AG04450 (cell line): ENCODE results near the gene FOXO6. TPM values are rescaled to one million over a fixed set of nuclear protein-coding genes. Genes with fewer than 3 reads are reported as not detected.

Experiments used
- CTCF ChIA-PET: fragments of 300-600, 350-600 bp; formaldehyde crosslinking; extraction: SDS; loops from one replicate; lab custom pipeline; 2022; ENCODE audit warnings: antibody characterized with exemption, inconsistent platforms; lab: Charles Lee
- POLR2A ChIA-PET: fragments of 350-600 bp; formaldehyde crosslinking; extraction: SDS; loops from one replicate; lab custom pipeline; 2021; ENCODE audit warnings: antibody characterized with exemption, inconsistent platforms; lab: Yijun Ruan, JAX
- DNase-seq: peaks from one replicate; pipeline ENCODE4 v3.0.0-alpha.2; 2011; ENCODE audit warnings: low read depth, low spot score
- H3K27ac ChIP-seq: one replicate; pipeline ENCODE4 v1.5.1; 2012; ENCODE audit warnings: low read depth, low read length, control low read depth
- H3K27me3 ChIP-seq: one replicate; pipeline ENCODE4 v1.6.0; 2012; ENCODE audit warnings: low read length; ENCODE audit not compliant: control insufficient read depth, insufficient read depth
- H3K4me3 ChIP-seq: 2 replicates; pipeline ENCODE4 v1.5.1; 2011; ENCODE audit warnings: mild to moderate bottlenecking, low read depth, low read length, control low read depth
- H3K9me3 ChIP-seq: 2 replicates; pipeline ENCODE4 v1.5.1; 2012; ENCODE audit warnings: low read length; ENCODE audit not compliant: control insufficient read depth, insufficient read depth
- polyA plus RNA-seq: library from polyadenylated mRNA; depleted of rRNA; stranded (reverse); fragments of >200 nt; gene quantifications from 2 replicates; pipeline ENCODE4 v1.2.3, GENCODE V29; 2011
- TF ChIP-seq, protein P1 (sequence below): IDR thresholded peaks from 2 replicates; pipeline ENCODE4 v1.5.1; 2011; ENCODE audit warnings: low read depth, low read length, control low read depth, inconsistent platforms

Gene FOXO6
- polyA plus RNA-seq, 1 experiment = not detected

DNA sequence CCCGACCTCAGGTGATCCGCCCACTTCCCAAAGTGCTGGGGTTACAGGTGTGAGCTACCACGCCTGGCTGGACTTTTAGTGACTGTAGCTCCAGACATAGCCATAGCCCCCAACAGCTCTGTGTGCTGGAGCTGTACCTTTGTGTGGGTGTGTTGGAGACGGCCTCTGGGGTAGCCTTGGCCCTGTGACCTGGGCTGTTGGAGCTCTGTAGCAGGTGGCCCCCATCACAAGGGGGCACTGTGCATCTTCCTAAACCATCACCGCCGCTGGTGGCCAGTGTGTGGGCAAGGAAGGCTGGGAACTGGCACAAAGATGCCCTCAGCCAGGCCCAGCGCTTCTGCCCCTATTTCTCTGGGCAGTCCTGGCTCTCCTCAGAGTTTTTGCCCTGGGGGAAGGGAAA is 38.4 kb upstream of the FOXO6 start:
- H3K4me3 ChIP-seq = no peak overlapping the region
- H3K9me3 ChIP-seq = no peaks in the 10 kb centered on the region
- TF ChIP-seq, protein P1, sequence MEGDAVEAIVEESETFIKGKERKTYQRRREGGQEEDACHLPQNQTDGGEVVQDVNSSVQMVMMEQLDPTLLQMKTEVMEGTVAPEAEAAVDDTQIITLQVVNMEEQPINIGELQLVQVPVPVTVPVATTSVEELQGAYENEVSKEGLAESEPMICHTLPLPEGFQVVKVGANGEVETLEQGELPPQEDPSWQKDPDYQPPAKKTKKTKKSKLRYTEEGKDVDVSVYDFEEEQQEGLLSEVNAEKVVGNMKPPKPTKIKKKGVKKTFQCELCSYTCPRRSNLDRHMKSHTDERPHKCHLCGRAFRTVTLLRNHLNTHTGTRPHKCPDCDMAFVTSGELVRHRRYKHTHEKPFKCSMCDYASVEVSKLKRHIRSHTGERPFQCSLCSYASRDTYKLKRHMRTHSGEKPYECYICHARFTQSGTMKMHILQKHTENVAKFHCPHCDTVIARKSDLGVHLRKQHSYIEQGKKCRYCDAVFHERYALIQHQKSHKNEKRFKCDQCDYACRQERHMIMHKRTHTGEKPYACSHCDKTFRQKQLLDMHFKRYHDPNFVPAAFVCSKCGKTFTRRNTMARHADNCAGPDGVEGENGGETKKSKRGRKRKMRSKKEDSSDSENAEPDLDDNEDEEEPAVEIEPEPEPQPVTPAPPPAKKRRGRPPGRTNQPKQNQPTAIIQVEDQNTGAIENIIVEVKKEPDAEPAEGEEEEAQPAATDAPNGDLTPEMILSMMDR = peak; percentile 43
- H3K27me3 ChIP-seq = peaks cover 14% of the 10 kb centered on the region
- ChIA-PET POLR2A (no interaction called here), CTCF (interaction anchor here (0.8 to 3.5 kb wide), 4 partner anchors 37 to 110 kb away, joined by 3 to 18 read pairs (median 8); no protein-coding TSS in a partner anchor)
- no peak overlapping the region for H3K27ac ChIP-seq
- no peak for DNase-seq

DNA sequence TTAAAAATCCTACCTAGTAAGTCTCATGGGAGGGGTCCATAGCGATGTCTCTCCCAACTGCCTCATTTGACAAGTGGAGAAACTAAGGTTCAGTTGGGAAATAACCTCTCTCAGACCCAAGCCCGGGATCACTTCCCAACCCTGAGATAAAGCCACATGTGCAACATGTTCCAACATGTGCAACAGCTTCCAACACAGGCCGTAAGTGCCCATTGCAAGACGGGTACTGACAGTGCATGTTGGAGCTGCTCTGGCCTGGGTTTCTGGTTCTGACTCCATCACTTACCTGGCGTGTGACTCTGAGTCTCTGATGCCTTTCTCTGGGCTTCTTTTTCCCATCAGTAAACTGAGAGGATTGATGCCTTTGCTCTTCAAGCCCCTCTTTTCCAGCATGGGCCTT is 38.0 kb upstream of the FOXO6 start:
- POLR2A ChIA-PET = no interaction called here
- H3K27me3 ChIP-seq = peaks cover 14% of the 10 kb centered on the region
- CTCF ChIA-PET = interaction anchor here (1.0 to 3.5 kb wide), 5 partner anchors 13 to 110 kb away, joined by 3 to 18 read pairs (median 14); no protein-coding TSS in a partner anchor
- TF ChIP-seq, protein P1 = no peak
- no peak overlapping the region for H3K4me3 ChIP-seq
- H3K9me3 ChIP-seq = no peaks in the 10 kb centered on the region
- no peak for DNase-seq
- no peak overlapping the region for H3K27ac ChIP-seq

DNA sequence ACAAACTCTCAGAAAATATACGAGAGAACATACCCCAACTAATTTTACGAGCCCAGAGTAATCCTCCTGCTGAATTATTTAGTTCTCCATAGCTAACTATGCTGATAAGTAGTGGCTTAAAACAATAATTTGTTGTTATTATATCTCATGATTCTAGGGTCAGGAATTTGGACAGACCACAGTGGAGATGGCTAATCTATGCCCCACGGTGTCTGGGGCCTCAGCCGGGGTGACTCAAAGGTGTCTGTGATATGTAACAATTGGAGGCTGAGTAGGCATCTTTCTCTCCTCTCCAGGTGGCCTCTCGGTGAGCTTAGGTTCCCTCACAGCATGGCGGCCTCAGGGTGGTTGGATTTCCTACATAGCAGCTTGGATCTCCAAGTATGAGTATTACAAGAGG is 35.4 kb upstream of the FOXO6 start:
- no peak overlapping the region for H3K4me3 ChIP-seq
- H3K27me3 ChIP-seq = peaks cover 10% of the 10 kb centered on the region
- no peak for DNase-seq
- TF ChIP-seq, protein P1 = no peak
- no peaks in the 10 kb centered on the region for H3K9me3 ChIP-seq
- ChIA-PET CTCF (interaction anchor here (0.6 kb wide), 1 partner anchor 165 kb away, joined by 3 read pairs; no protein-coding TSS in a partner anchor), POLR2A (no interaction called here)
- no peak overlapping the region for H3K27ac ChIP-seq

DNA sequence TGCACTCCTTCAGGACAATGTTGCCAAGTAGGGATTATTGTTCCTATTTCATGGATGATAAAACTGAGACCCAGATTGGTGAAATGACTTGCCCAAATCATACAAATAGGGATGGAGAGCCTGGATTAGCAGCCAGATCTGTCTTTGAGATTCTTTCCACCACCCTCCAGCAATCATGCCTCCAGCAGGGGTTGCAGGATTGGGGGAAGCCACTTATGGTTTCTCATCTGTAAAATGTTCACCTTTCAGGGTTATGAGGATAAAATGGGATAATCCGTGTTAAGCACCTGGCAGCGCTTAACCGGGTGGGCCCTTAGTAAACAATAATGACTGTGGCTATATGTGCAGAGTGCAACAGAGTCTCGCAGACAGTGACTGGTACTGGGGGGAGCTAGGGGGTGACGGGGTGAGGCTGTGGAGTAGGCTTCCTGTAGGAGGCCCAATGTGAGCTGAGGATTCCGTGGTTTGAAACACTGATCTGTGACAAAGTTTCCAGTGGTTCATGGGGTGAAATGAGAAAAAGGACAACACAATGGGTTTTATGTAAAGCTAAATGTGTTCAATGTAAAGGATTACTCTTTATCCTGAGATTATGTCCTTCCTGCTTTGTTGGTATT is 33.7 kb upstream of the FOXO6 start:
- Histone ChIP-seq H3K27me3 (peaks cover 5% of the 10 kb centered on the region), H3K4me3 (no peak overlapping the region), H3K27ac (no peak overlapping the region), H3K9me3 (no peaks in the 10 kb centered on the region)
- DNase-seq = no peak
- ChIA-PET POLR2A (no interaction called here), CTCF (interaction anchor here (1.1 kb wide), 1 partner anchor 91 kb away, joined by 3 read pairs; no protein-coding TSS in a partner anchor)
- TF ChIP-seq, protein P1 = no peak

DNA sequence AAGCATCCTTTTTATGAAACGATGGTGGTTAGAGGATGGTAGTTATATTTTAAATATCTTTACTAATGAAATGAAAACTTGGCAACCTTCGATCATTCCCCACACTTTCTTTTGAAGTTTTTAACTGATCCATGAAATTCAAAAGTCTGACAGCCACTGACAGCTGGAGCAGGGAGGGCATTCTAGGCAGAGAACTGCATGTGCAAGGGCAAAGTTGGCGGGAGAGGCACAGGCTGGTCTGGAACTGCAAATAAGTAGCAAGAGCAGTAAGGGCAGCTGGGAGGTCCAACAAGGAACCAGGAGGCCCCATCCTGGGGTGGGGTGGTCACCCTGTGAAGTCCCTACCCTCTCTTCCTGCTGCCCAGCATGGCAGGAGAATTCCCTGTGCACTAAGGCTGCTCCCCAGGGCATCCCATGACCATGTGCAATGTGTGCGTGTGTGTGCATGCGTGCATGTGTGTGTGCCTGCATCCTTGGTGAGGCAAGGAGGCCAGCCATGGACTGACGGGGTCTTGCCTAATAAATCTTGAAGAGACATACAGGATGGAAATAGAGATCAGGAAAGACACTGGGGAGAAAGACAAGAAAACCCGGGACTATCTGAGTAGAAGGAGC is 33.1 kb upstream of the FOXO6 start:
- H3K9me3 ChIP-seq = peaks cover 2% of the 10 kb centered on the region; the same call in 1 of the 2 replicates
- no peak for DNase-seq
- H3K27ac ChIP-seq = no peak overlapping the region
- H3K4me3 ChIP-seq = no peak overlapping the region
- TF ChIP-seq, protein P1 = no peak
- ChIA-PET POLR2A (no interaction called here), CTCF (interaction anchor here (1.1 kb wide), 1 partner anchor 90 kb away, joined by 3 read pairs; no protein-coding TSS in a partner anchor)
- peaks cover 5% of the 10 kb centered on the region for H3K27me3 ChIP-seq
